ENCODE results near the gene AFMID. TPM values are rescaled to one million over a fixed set of nuclear protein-coding genes. Genes with fewer than 3 reads are reported as not detected.

Gene AFMID
- total RNA-seq, 1 experiment from 2014 or later, result 65.8 TPM

DNA sequence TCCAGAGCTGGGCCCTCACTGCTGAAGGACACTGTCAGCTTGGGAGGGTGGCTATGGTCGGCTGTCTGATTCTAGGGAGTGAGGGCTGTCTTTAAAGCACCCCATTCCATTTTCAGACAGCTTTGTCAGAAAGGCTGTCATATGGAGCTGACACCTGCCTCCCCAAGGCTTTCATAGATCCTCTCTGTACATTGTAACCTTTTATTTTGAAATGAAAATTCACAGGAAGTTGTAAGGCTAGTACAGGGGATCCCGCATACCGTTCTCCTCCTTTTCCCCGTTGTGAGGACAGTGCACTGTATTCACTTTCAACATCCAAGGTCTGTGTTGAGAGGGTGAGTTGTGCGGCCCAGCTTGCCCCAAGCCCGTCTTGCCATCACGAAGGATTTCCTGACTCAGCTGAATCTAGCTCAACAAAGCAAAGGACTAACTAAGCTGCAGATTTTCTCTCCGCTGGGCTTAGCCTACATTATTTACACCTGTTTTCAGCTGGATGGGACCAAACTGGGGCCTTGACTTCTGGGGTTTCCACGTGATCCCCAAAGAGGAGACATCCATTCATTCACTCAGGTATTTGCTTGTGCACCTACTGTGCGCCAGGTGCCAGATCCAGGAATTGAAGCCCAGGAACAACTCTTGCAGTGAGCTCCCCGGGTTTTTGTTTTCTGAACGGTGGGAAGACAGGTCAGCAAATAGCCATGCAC lies 39.0 kb downstream of the AFMID start:
- ChIA-PET CTCF (interaction anchor here (0.9 kb wide), 1 partner anchor 25 kb away, joined by 3 read pairs; no protein-coding TSS in a partner anchor), POLR2A (interaction anchor here (0.8 to 1.8 kb wide), 3 partner anchors 25 to 39 kb away, joined by 3 to 6 read pairs (median 4); partner anchors contain the start of genes AFMID and TK1), RAD21 (ENCODE audit: low non-redundant PET in 1 of 2, low total read pairs in 2 of 2, uncharacterized antibody in 2 of 2, unreplicated experiment in 2 of 2) (interaction anchor here in 1 of 2 experiments (1.7 kb wide), 1 partner anchor 40 kb away, joined by 3 read pairs; the partner anchor contains the start of gene TK1)
- Histone ChIP-seq H3K9ac (ENCODE audit: low read length) (no peak overlapping the region), H3K4me3 (replicated peaks in 1 of 2; ENCODE audit: low read depth in 1 of 2, low read length in 2 of 2) (no peak overlapping the region), H3K9me2 (ENCODE audit: insufficient read depth) (no peaks in the 10 kb centered on the region), H3K27ac (ENCODE audit: low read depth, low read length) (no peak overlapping the region), H3K9me3 (ENCODE audit: control insufficient read depth in 1 of 2, insufficient read depth in 1 of 2, low read depth in 1 of 2, low read length in 2 of 2) (no peaks in the 10 kb centered on the region), H4K20me1 (ENCODE audit: insufficient read depth) (no peaks in the 10 kb centered on the region), H3K36me3 (ENCODE audit: control insufficient read depth in 1 of 2, insufficient read depth in 2 of 2, low read length in 2 of 2) (peaks cover 28 to 33% of the 10 kb centered on the region in 2 experiments), H3K79me2 (ENCODE audit: insufficient read depth, low read length) (peaks cover 9% of the 10 kb centered on the region), H3K27me3 (ENCODE audit: insufficient read depth, low read length) (no peaks in the 10 kb centered on the region), H3K4me2 (ENCODE audit: low read length) (no peak overlapping the region), H2AFZ (ENCODE audit: low read depth, low read length, poor library complexity, severe bottlenecking) (no peak overlapping the region), H3K4me1 (ENCODE audit: control insufficient read depth in 1 of 2, insufficient read depth in 2 of 2, low read length in 2 of 2) (no peaks in the 10 kb centered on the region)
- no peak for TF ChIP-seq YY1 (IDR thresholded peaks at IDR 0.05; ENCODE audit: extremely low read depth, insufficient replicate concordance, low read depth, low read length)
- TF ChIP-seq TCF7L2 (IDR thresholded peaks at IDR 0.05; ENCODE audit: borderline replicate concordance, extremely low read depth, insufficient read depth, insufficient read length), result no peak
- no peak for TF ChIP-seq RAD21 (IDR thresholded peaks at IDR 0.05; ENCODE audit: low read depth)
- no peak for TF ChIP-seq CEBPB (IDR thresholded peaks at IDR 0.05; ENCODE audit: low read depth)
- TF ChIP-seq EZH2phosphoT487 (IDR thresholded peaks at IDR 0.05; ENCODE audit: borderline replicate concordance), result no peak
- no peak for TF ChIP-seq POLR2A (IDR thresholded peaks at IDR 0.05; ENCODE audit: borderline replicate concordance, extremely low read depth, insufficient read depth, insufficient read length)
- TF ChIP-seq MAX (IDR thresholded peaks at IDR 0.05), result no peak
- TF ChIP-seq, protein P1, sequence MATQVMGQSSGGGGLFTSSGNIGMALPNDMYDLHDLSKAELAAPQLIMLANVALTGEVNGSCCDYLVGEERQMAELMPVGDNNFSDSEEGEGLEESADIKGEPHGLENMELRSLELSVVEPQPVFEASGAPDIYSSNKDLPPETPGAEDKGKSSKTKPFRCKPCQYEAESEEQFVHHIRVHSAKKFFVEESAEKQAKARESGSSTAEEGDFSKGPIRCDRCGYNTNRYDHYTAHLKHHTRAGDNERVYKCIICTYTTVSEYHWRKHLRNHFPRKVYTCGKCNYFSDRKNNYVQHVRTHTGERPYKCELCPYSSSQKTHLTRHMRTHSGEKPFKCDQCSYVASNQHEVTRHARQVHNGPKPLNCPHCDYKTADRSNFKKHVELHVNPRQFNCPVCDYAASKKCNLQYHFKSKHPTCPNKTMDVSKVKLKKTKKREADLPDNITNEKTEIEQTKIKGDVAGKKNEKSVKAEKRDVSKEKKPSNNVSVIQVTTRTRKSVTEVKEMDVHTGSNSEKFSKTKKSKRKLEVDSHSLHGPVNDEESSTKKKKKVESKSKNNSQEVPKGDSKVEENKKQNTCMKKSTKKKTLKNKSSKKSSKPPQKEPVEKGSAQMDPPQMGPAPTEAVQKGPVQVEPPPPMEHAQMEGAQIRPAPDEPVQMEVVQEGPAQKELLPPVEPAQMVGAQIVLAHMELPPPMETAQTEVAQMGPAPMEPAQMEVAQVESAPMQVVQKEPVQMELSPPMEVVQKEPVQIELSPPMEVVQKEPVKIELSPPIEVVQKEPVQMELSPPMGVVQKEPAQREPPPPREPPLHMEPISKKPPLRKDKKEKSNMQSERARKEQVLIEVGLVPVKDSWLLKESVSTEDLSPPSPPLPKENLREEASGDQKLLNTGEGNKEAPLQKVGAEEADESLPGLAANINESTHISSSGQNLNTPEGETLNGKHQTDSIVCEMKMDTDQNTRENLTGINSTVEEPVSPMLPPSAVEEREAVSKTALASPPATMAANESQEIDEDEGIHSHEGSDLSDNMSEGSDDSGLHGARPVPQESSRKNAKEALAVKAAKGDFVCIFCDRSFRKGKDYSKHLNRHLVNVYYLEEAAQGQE (IDR thresholded peaks at IDR 0.05; ENCODE audit: low read depth), result no peak
- TF ChIP-seq FOSL1 (IDR thresholded peaks at IDR 0.05; ENCODE audit: low read depth), result no peak
- TF ChIP-seq ZBTB33 (IDR thresholded peaks at IDR 0.05; ENCODE audit: extremely low read depth, insufficient replicate concordance, low read length), result no peak
- TF ChIP-seq CBX3 (IDR thresholded peaks at IDR 0.05; ENCODE audit: low read depth), result no peak
- no peak for TF ChIP-seq POLR2AphosphoS5 (IDR thresholded peaks at IDR 0.05; ENCODE audit: low read depth, low read length)
- TF ChIP-seq SIN3A (IDR thresholded peaks at IDR 0.05; ENCODE audit: low read depth), result no peak
- no peak for TF ChIP-seq EGR1 (IDR thresholded peaks at IDR 0.05; ENCODE audit: low read depth)
- TF ChIP-seq SRF (IDR thresholded peaks at IDR 0.05; ENCODE audit: low read depth), result no peak
- no peak for TF ChIP-seq ZFX (IDR thresholded peaks at IDR 0.05)
- ATAC-seq, result peak; percentile 24
- intact Hi-C loops (cut with micrococcal nuclease), result no loop called here
- no TSS peak for BruUV-seq (replicated peaks)
- DNase-seq (ENCODE audit: low read depth, low spot score), result no peak
